NCI-H146 treated with DMSO at 0.1 percent for 48 hours (cell line): ENCODE measurements around the gene MAEA.

Experiments
- DNase-seq: peaks from one replicate; lab custom pipeline; 2025; ENCODE audit not compliant: unreplicated experiment; lab: John Stamatoyannopoulos, UW

Gene MAEA

DNA sequence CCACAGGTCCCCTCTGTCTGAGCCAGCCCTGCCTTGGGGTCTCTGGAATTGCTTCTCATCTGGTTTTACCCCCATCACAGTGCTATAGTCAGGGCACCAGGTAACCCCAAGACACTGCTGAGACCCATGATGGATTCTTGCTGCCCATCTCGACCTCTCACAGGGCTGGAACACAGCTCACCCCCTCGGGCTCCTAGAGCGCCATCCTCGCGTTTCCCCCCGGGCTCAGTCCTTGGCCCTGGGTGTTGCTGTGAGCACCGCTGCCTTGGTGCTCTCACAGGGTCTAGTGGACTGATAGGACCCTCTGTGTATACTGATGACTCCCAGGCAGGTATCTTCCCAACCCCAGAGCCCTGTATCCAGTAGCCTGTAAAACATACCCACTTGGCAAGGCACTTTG is 8.8 kb downstream of the MAEA start:
- no peak for DNase-seq

- no peak for DNase-seq
Measured at GRCh38 chr4:1299301-1299860, 9.7 kb downstream of the MAEA start.

DNA sequence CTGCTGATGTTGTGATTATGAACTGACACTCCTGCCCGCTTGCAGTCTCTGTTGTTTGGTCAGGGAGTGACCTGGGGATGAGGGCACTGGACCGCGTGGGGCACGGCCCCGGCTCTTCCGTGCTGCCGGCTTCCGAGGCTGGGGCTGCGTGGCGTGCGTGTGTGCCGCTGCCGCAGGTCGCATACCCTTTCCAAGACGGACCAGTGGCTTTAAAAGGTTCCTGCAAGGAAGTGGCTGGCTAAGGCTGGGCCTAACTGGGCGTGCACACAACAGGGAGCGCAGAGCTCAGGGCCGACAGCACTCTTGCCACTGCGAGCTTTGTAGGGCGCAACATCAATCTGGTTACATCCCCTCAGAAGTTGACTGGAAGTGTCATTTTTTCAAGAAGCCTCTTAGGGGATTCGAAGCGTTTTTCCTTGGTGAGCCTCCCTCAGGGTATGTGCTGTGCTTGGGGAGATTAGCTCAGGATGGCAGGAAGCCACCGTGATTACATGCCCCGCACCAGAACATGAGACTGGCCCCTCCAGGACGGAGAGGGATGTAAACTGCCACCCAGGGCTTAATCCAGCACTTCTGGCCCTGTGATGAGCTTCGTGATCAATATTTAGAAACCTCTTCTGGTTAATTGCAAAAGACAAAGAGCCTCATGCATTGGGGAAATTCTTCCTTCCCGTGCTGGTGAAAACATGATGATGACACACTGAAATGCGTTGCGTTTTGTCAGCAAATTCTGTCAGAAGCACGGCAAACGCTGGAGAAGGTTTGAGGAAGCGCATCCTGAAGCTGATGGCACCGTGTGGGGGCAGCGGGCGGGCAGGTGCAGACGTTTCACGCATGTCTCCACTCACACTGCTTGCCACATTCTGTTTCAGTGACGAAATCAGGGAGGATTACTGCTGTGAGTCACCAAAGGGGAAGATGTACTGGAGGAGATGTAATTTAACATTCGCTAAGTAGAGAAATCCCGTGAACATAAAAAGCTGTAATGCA is 11.1 kb downstream of the MAEA start:
- no peak for DNase-seq

- no peak for DNase-seq
Measured at GRCh38 chr4:1302159-1302558, 12.5 kb downstream of the MAEA start.

DNA sequence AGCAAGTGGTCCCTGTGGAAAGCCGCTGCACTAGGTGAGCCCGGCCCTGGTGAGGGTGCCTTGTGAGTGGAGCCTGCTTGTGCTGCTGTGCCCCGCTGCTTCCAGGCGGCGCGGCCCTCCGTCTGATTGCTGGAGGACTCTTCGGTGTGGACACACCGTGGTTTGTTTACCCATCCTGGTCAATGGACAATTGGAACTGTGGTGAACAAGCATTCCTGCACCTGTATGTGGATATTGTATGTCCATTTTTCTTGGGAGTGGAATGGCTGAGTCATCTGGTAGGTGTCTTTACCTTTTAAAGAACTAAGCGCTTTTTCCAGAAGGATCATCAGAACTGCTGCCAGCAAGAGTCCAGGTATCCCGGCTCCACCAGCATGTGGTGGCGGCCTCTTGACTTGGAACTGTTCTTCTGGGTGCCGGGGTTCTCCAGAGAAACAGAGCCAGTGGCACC is 15.6 kb downstream of the MAEA start:
- DNase-seq = no peak

DNA sequence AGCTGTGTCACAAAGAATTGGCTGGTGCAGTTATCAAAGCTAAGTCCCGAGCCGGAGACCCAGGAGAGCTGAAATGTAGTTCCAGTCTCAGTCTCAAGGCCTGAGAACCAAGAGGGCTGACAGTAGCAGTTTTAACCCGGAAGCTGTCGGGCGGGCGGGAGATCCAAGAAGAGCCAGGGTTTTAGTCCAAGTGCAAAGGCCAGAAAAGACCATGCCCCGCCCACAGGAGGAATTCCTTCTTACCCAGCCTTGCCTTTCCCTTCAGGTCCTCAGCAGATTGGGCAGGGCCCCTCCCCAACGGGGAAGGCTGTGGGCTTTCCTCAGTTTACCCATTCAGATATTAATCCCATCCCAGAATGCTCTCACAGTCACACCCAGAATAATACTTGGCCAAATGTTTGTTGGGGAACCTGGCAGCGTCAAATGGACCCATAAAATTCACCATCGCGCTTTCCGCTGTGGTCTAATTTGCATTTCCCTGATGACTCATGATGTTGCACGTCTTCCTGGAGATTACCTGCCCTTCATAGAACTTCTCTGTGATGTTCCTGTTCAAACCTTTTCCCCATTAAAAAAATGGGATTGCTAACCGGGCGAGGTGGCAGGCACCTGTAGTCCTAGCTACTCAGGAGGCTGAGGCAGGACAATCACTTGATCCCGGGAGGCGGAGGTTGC is 16.2 kb downstream of the MAEA start:
- no peak for DNase-seq

DNA sequence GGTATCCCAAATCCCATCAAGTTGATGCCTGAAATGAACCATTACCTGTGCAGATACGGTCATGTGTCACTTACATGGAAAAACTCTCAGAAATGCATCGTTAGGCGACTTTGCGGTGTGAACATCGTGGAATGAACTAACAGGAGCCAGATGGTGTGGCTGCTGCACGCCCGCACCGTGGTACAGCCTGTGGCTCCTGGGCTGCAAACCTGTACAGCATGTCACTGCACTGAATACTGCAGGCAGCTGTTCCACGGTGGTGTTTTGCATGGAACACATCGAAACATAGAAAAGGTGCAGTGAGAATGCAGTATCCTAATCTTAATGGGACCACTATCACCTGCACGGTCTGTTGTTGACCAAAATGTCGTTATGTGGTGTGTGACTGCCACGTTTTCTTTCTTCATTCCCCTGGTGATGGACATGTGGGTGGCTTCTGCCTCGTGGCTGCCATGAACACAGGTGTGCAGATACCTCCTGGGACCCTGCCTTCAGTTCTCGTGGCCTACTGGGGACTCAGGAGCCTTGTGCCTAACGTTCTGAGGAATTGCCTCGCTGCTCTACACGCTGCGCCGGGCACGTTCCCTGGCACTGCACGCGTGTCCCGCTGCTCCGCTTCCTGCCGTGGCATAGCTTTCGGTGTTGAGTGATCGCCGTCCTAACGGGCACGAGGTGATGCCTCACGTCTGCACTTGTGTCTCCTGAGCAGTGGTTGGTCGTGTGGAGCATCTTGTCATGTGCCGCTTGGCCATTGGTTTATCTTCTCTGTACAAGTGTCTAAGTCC is 18.5 kb downstream of the MAEA start:
- no peak for DNase-seq

GRCh38 chr4:1309261-1310010 is 19.7 kb downstream of the MAEA start:
- DNase-seq = no peak

- DNase-seq = no peak
Measured at GRCh38 chr4:1310031-1310795, 20.5 kb downstream of the MAEA start.

GRCh38 chr4:1310796-1311631 is 21.3 kb downstream of the MAEA start:
- DNase-seq = no peak

DNA sequence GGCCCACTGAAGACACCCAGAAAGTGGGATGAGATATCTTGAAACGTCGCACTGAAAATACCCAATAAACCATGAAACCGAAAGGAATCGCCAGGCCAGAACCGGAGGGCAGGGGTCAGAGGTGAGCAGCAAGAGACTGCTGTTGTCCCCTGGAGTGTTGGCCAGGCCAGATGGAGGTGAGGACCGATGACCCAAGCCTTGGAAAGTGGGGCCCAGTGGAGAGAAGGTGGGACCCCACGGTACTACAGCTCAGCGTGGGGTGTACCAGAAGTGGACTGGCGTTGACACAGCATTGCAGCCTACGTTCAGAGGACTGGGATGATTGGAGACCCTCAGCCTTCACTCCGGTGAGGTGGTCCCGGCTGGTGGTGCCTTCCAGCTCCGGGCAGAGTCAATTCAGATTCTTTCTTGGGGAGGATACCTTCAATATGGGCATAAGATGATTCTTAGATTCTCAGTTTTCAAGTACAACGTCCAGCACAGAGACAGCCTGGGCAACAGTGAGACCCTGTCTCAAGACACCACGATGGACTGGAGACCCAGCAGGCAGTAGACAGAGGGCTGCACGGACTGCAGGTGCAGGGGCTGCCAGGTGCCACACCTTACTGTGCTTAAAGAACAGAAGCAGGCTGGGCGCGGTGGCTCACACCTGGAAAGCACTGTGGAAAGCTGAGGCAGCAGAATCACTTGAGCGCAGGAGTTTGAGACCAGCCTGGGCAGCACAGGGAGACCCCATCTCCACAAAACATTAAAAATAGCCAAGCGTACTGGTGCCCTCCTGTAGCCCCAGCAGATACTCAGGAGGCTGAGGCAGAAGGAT is 23.3 kb downstream of the MAEA start:
- DNase-seq = no peak

DNA sequence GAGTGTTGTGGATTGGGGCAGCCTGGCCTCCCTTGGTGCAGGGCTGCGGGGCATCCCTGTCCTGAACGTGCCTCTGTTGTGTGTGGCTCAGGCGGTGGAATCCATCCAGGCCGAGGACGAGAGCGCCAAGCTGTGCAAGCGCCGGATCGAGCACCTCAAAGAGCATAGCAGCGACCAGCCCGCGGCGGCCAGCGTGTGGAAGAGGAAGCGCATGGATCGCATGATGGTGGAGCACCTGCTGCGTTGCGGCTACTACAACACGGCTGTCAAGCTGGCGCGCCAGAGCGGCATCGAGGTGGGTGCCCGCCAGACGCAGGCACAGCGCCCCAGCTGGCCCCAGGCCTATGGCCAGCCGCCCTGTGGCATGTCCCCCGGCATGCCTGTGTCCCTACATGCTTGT is 25.6 kb downstream of the MAEA start:
- DNase-seq = no peak

DNA sequence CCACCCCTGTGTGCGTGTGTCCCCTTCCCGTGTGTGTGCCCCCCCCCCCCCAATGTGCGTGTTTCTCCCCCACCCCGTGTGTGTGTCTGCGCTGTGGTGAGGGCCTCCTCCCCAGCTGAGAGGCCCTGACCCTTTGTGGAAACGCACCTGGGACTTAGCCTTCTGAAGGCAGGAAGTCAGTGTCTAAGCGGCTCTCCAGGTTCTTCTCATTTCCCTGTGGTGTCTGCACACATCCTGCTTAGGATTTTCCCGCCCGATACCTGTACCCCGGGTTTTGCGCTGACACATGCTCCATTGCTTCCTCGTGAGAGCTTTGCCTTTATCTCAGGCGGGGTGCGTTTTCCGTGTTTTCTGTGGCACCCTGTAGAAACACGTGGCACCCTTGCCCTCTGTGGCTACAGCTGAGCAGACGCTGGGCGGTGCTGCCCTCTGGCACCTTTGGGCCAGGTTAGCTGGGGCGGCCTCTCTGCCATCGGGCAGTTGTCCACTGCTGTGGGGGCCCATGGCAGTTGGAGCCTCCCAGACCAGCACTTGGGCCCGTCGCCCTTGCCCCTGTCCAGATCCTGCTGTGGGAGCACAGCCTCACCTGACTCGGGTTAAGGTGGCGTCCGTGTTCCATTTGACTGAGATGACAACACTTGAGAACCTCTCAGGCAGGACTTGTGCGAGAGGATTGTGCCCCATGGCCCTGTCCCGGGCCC is 26.3 kb downstream of the MAEA start:
- DNase-seq = no peak

- no peak for DNase-seq
Measured at GRCh38 chr4:1316537-1317168, 27.0 kb downstream of the MAEA start.

- DNase-seq = no peak
Measured at GRCh38 chr4:1317177-1318045, 27.7 kb downstream of the MAEA start.

DNA sequence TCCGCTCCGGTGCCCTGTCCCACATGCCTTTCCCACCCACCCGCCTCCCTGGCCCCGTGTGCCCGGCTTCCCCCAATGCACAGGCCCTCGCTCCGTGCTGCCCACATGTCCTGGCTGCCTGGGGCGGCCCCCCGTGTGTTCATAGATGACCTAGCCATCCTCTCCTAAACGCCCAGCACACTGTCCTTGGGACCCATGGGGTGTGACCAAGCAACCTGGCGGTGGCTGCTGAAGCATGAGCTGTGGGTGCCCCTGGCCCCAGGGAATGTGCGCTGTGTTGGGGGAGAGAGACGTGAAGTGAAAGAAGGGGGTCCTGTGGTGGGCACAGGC is 28.3 kb downstream of the MAEA start:
- DNase-seq = no peak
